ENCODE data around the gene TFF1.

The TFF1 gene

DNA sequence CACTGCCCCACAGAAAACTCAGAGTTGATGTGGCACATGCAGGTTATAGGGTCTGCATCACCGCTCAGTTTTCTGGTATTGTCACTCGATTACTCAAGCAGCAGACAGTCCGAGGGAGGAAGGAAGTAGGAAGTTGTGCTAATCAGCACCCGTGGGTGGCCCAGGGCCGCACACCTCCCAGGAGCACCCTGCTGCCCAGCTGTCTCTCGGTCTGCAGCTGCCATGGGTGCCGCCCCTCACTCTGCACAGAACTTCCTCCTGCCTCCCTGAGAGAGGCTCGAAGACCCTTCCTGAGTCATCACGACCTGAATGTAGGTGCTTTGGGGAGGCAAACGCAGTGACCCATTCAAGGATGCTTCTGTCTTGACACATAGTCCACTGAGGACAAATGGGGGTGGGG lies 47.0 kb downstream of the TFF1 start:
- TF ChIP-seq, protein P1, sequence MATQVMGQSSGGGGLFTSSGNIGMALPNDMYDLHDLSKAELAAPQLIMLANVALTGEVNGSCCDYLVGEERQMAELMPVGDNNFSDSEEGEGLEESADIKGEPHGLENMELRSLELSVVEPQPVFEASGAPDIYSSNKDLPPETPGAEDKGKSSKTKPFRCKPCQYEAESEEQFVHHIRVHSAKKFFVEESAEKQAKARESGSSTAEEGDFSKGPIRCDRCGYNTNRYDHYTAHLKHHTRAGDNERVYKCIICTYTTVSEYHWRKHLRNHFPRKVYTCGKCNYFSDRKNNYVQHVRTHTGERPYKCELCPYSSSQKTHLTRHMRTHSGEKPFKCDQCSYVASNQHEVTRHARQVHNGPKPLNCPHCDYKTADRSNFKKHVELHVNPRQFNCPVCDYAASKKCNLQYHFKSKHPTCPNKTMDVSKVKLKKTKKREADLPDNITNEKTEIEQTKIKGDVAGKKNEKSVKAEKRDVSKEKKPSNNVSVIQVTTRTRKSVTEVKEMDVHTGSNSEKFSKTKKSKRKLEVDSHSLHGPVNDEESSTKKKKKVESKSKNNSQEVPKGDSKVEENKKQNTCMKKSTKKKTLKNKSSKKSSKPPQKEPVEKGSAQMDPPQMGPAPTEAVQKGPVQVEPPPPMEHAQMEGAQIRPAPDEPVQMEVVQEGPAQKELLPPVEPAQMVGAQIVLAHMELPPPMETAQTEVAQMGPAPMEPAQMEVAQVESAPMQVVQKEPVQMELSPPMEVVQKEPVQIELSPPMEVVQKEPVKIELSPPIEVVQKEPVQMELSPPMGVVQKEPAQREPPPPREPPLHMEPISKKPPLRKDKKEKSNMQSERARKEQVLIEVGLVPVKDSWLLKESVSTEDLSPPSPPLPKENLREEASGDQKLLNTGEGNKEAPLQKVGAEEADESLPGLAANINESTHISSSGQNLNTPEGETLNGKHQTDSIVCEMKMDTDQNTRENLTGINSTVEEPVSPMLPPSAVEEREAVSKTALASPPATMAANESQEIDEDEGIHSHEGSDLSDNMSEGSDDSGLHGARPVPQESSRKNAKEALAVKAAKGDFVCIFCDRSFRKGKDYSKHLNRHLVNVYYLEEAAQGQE (IDR thresholded peaks at IDR 0.05; ENCODE audit: insufficient replicate concordance, low read depth), result no peak
- TF ChIP-seq GABPA (IDR thresholded peaks at IDR 0.05; ENCODE audit: low read depth), result no peak
- TF ChIP-seq SPI1 (IDR thresholded peaks at IDR 0.05; ENCODE audit: borderline replicate concordance, low read depth), result peak; percentile 65; the same call in 1 of the 2 replicates
- peak; percentile 85 for TF ChIP-seq POLR2AphosphoS5 (IDR thresholded peaks at IDR 0.05; ENCODE audit: low read depth)
- TF ChIP-seq, protein P2, sequence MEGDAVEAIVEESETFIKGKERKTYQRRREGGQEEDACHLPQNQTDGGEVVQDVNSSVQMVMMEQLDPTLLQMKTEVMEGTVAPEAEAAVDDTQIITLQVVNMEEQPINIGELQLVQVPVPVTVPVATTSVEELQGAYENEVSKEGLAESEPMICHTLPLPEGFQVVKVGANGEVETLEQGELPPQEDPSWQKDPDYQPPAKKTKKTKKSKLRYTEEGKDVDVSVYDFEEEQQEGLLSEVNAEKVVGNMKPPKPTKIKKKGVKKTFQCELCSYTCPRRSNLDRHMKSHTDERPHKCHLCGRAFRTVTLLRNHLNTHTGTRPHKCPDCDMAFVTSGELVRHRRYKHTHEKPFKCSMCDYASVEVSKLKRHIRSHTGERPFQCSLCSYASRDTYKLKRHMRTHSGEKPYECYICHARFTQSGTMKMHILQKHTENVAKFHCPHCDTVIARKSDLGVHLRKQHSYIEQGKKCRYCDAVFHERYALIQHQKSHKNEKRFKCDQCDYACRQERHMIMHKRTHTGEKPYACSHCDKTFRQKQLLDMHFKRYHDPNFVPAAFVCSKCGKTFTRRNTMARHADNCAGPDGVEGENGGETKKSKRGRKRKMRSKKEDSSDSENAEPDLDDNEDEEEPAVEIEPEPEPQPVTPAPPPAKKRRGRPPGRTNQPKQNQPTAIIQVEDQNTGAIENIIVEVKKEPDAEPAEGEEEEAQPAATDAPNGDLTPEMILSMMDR (IDR thresholded peaks at IDR 0.05; ENCODE audit: insufficient read depth, low read length), result no peak
- Histone ChIP-seq H3K27me3 (ENCODE audit: insufficient read depth, poor library complexity, severe bottlenecking) (no peaks in the 10 kb centered on the region), H3K27ac (replicated peaks) (peak overlapping the region; percentile 70), H3K4me3 (replicated peaks; ENCODE audit: insufficient read depth, low read length) (no peak overlapping the region)
- DNase-seq (ENCODE audit: low read depth in 1 of 2, low spot score in 1 of 2), result peak; percentile 44 to 91

- TF ChIP-seq POLR2AphosphoS5 (IDR thresholded peaks at IDR 0.05; ENCODE audit: low read depth), result no peak
- no peak for TF ChIP-seq GABPA (IDR thresholded peaks at IDR 0.05; ENCODE audit: low read depth)
- TF ChIP-seq SPI1 (IDR thresholded peaks at IDR 0.05; ENCODE audit: borderline replicate concordance, low read depth), result no peak
- TF ChIP-seq, protein P2 (IDR thresholded peaks at IDR 0.05; ENCODE audit: insufficient read depth, low read length), result no peak
- TF ChIP-seq, protein P1 (IDR thresholded peaks at IDR 0.05; ENCODE audit: insufficient replicate concordance, low read depth), result no peak
- H3K27me3 ChIP-seq (ENCODE audit: insufficient read depth, poor library complexity, severe bottlenecking), result no peaks in the 10 kb centered on the region
- H3K27ac ChIP-seq (replicated peaks), result peak overlapping the region; percentile 70
- H3K4me3 ChIP-seq (replicated peaks; ENCODE audit: insufficient read depth, low read length), result no peak overlapping the region
- no peak for DNase-seq (ENCODE audit: low read depth in 1 of 2, low spot score in 1 of 2)
Observed at GRCh38 chr21:42317826-42318746, 48.2 kb downstream of the TFF1 start.

DNA sequence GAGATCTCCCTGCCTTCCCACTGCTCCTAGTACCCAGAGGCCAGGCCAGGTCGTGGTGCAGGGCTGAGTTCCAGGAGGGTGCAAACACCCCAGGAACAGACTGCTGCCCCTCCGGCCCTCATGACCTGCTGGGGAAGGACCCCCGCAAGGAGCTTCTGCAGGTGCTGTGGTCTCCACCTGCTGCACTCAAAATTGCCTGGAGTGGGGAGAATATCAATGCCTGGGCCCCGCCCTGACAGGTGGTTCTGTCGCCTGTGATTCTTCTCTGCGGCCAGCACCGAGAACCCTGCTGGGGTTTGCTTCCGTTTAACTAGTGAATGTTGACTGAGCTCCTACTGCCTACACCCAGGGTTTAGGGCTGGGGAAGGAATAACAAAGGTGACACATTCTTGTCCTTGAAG lies 49.0 kb downstream of the TFF1 start:
- no peaks in the 10 kb centered on the region for H3K27me3 ChIP-seq (ENCODE audit: insufficient read depth, poor library complexity, severe bottlenecking)
- TF ChIP-seq, protein P1 (IDR thresholded peaks at IDR 0.05; ENCODE audit: insufficient replicate concordance, low read depth), result no peak
- no peak for TF ChIP-seq SPI1 (IDR thresholded peaks at IDR 0.05; ENCODE audit: borderline replicate concordance, low read depth)
- TF ChIP-seq, protein P2 (IDR thresholded peaks at IDR 0.05; ENCODE audit: insufficient read depth, low read length), result no peak
- no peak for TF ChIP-seq GABPA (IDR thresholded peaks at IDR 0.05; ENCODE audit: low read depth)
- TF ChIP-seq POLR2AphosphoS5 (IDR thresholded peaks at IDR 0.05; ENCODE audit: low read depth), result no peak
- no peak overlapping the region for H3K4me3 ChIP-seq (replicated peaks; ENCODE audit: insufficient read depth, low read length)
- DNase-seq (ENCODE audit: low read depth in 1 of 2, low spot score in 1 of 2), result no peak
- no peak overlapping the region for H3K27ac ChIP-seq (replicated peaks)

Data from HL-60 (cell line).